Mucosa of rectum (tissue), 2 donors: ENCODE results near the gene MMEL1.

ENCODE experiments used
- H3K27ac ChIP-seq, 2 donors: one replicate each; pipeline ENCODE4 v1.7.0; 2013; ENCODE audit warnings: inconsistent platforms in 2 of 2, low read depth in 2 of 2, low read length in 2 of 2
- H3K27me3 ChIP-seq, 2 donors: one replicate each; pipeline ENCODE4 v1.7.0; 2013; ENCODE audit warnings: low read length in 2 of 2; ENCODE audit not compliant: control insufficient read depth in 2 of 2, insufficient read depth in 2 of 2
- H3K36me3 ChIP-seq, 2 donors: one replicate each; pipeline ENCODE4 v1.7.0; 2013; ENCODE audit warnings: low read length in 2 of 2; ENCODE audit not compliant: control insufficient read depth in 2 of 2, insufficient read depth in 2 of 2
- H3K4me1 ChIP-seq, 2 donors: one replicate each; pipeline ENCODE4 v1.7.0; 2013; ENCODE audit warnings: low read length in 2 of 2, mild to moderate bottlenecking in 1 of 2; ENCODE audit not compliant: control insufficient read depth in 2 of 2, insufficient read depth in 2 of 2
- H3K4me3 ChIP-seq, 2 donors: one replicate each; pipeline ENCODE4 v1.7.0; 2013; ENCODE audit warnings: low read length in 2 of 2
- H3K9ac ChIP-seq, 2 donors: one replicate each; pipeline ENCODE4 v1.7.0; 2013; ENCODE audit warnings: low read length in 2 of 2, low read depth in 1 of 2, mild to moderate bottlenecking in 1 of 2
- H3K9me3 ChIP-seq, 2 donors: one replicate each; pipeline ENCODE4 v1.7.0; 2013; ENCODE audit warnings: low read length in 2 of 2; ENCODE audit not compliant: control insufficient read depth in 2 of 2
- donor health status: healthy.
- donor health status: Normal muscosa, but diverticular disease.

MMEL1 gene

GRCh38 chr1:2636733-2637132, 3.9 kb upstream of the MMEL1 start:
- peaks cover 0 to 6% of the 10 kb centered on the region in 2 donors for H3K27me3 ChIP-seq
- peaks cover 0 to 6% of the 10 kb centered on the region in 2 donors for H3K4me1 ChIP-seq
- peaks cover 3 to 6% of the 10 kb centered on the region in 2 donors for H3K9me3 ChIP-seq
- no peak overlapping the region for H3K9ac ChIP-seq
- H3K4me3 ChIP-seq: no peak overlapping the region
- no peak overlapping the region for H3K27ac ChIP-seq
- H3K36me3 ChIP-seq: no peaks in the 10 kb centered on the region

- H3K27me3 ChIP-seq: peaks cover 0 to 6% of the 10 kb centered on the region in 2 donors
- H3K9ac ChIP-seq: no peak overlapping the region
- no peak overlapping the region for H3K4me3 ChIP-seq
- no peaks in the 10 kb centered on the region for H3K36me3 ChIP-seq
- H3K4me1 ChIP-seq: peaks cover 10 to 15% of the 10 kb centered on the region in 2 donors
- H3K27ac ChIP-seq: no peak overlapping the region
- peaks cover 3 to 6% of the 10 kb centered on the region in 2 donors for H3K9me3 ChIP-seq
Measured at GRCh38 chr1:2635361-2636010, 2.7 kb upstream of the MMEL1 start.

GRCh38 chr1:2633936-2634491, 1.2 kb upstream of the MMEL1 start:
- H3K4me1 ChIP-seq: peaks cover 10 to 15% of the 10 kb centered on the region in 2 donors
- H3K9me3 ChIP-seq: peaks cover 3 to 6% of the 10 kb centered on the region in 2 donors
- no peak overlapping the region for H3K9ac ChIP-seq
- H3K27me3 ChIP-seq: peaks cover 7 to 11% of the 10 kb centered on the region in 2 donors
- no peak overlapping the region for H3K4me3 ChIP-seq
- no peak overlapping the region for H3K27ac ChIP-seq
- no peaks in the 10 kb centered on the region for H3K36me3 ChIP-seq

DNA sequence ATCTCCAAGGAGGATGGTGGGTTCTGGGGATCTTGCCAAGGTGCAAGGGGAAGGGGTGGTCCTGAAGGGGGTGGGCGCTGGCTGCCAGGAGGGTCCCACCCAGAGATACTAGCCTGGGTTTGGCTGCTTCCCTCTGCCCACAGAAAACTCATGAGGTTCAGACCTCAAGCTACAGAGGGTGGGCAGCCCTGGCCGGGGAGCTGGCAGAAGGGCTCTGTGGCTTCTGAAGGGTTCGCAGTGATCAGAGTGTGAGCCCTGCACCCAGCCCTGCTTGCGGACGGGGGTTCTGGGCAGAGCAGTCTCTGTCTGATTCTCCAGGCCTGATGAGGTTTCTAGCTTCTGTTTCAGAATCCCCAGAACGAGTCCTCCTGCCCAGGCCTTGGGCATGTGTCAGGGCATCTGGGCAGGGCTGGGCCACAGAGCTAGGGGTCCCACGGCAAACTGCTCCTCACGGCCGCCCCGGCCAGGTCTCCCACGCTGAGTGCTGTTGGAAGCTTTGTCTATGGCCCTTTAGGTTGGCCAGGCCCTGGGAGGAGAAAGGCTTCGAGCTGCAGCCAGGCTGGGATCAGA, 635 bp upstream of the MMEL1 start:
- peaks cover 7 to 10% of the 10 kb centered on the region in 2 donors for H3K27me3 ChIP-seq
- no peak overlapping the region for H3K27ac ChIP-seq
- H3K4me3 ChIP-seq: no peak overlapping the region
- H3K9ac ChIP-seq: no peak overlapping the region
- H3K4me1 ChIP-seq: peaks cover 10 to 15% of the 10 kb centered on the region in 2 donors
- no peaks in the 10 kb centered on the region for H3K36me3 ChIP-seq
- peaks cover 3 to 6% of the 10 kb centered on the region in 2 donors for H3K9me3 ChIP-seq

DNA sequence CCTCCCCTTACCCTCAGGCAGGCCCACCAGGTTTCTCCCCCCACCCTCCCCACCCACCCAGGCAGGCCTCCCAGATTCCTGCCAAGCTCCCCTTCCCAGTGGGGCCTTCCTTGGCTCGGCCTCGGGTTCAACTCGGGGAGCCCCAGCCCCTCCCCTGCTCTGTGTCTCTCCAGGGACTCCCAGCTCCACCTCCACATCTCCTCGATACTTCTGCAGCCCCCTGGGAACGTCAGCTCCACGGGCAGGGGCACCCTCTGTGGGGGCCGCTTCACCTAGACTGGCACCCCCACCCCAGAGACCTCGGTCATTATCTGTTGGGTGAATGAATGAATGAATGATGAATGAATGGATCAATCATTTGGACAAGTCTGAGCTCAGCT, 775 bp downstream of the MMEL1 start:
- Histone ChIP-seq H3K4me1 (peaks cover 10 to 15% of the 10 kb centered on the region in 2 donors), H3K9me3 (peaks cover 3 to 6% of the 10 kb centered on the region in 2 donors), H3K27ac (no peak overlapping the region), H3K4me3 (no peak overlapping the region), H3K36me3 (no peaks in the 10 kb centered on the region), H3K27me3 (peaks cover 18 to 22% of the 10 kb centered on the region in 2 donors), H3K9ac (no peak overlapping the region)

DNA sequence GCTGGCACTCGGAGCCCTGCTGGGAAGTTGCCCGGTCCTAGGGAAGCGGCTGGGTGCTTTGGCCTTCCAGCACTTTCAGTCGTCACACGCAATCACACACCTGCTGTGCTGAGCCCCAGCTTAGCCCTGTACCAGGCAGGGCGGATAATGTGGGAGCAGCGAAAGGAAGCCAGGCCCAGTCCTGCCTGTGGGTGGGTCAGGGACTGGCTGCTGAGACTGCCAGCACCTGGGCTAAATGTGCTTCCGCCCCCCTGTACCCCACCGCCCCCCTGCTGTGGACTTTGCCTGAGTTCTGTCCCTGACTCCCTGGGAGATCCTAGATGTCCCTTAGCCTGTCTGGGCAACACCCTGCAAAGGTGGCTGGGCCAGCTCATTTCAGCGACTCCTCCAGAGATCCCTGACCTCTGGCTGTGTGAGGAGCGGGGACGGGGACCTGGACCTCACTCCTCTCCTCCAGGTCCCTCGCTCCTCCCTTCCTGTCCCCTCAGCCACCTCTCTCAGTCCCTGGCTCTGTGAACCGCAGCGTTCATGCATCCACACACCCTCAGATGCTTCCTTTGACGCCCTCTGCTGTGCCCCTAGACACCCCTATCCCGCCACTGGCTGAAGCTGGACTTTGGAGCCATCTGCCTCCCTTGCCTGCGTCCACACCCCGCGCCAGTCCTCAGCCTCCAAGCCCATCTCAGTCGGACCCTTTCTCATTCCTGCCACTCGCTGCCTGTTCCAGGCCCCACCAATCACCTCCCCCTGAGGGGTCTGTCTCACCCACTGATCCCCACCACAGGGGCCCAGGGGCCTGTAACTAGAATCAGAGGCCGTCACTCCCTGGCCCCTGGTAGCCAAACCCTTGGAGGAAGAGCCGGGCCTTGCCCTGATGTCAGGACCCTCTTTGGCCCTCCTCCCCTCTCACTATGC, 1.4 kb downstream of the MMEL1 start:
- Histone ChIP-seq H3K9ac (no peak overlapping the region), H3K27me3 (peaks cover 17 to 22% of the 10 kb centered on the region in 2 donors)

GRCh38 chr1:2630498-2631135, 2.2 kb downstream of the MMEL1 start:
- no peak overlapping the region for H3K27ac ChIP-seq
- H3K27me3 ChIP-seq: peaks cover 21 to 22% of the 10 kb centered on the region in 2 donors
- H3K4me3 ChIP-seq: no peak overlapping the region
- peaks cover 10 to 15% of the 10 kb centered on the region in 2 donors for H3K4me1 ChIP-seq
- H3K36me3 ChIP-seq: no peaks in the 10 kb centered on the region
- no peak overlapping the region for H3K9ac ChIP-seq
- H3K9me3 ChIP-seq: peaks cover 0 to 2% of the 10 kb centered on the region in 2 donors

More for the DNA sequence above, 1.4 kb downstream of the MMEL1 start:
- Histone ChIP-seq H3K36me3 (no peaks in the 10 kb centered on the region), H3K4me3 (no peak overlapping the region), H3K4me1 (peaks cover 10 to 15% of the 10 kb centered on the region in 2 donors), H3K27ac (peak overlapping the region in 1 of 2 donors; percentile 13), H3K9me3 (peaks cover 0 to 4% of the 10 kb centered on the region in 2 donors)

DNA sequence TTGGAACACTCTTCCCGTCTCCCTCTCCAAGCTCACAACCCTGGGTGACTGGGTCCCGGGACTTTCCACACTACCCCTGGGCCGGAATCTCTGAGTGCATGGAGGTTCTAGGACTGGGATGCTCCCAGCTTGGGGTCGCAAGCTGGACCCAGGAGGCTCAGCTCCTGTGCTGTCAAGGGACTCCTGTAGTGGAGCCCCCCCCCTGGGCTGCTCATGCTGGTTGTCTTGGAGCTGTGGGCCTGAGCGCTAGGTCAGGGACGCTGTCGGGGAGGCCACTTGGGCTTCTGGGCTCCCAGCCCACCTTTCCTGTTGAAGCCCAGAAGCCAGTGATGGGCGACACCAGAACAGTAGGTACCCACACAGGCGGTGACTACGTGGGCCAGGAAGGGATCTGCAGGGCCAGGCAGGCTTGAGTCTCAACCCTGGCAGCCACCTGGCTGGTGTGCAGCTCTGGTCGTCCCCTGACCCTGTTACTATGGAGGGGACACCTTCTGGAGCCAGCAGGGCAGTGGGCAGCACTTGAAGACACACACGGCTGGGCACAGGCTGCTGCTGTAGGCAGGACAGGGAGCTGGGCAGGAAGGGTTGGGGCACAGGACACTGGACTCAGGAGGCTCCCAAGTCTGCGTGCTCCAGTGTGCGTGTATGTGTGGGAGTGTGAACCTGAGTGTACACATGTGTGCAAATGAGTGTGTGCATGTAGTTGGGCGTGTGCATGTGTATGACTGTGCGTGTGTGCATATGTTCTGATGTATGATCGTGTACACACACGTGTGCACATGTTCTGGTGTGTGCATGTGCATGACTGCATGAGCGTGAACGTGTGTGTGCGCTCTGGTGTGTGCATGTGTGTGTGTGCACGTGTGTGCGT, 3.0 kb downstream of the MMEL1 start:
- H3K27me3 ChIP-seq: peaks cover 21 to 22% of the 10 kb centered on the region in 2 donors
- H3K4me1 ChIP-seq: peaks cover 10 to 15% of the 10 kb centered on the region in 2 donors
- no peaks in the 10 kb centered on the region for H3K36me3 ChIP-seq
- H3K9ac ChIP-seq: no peak overlapping the region
- peaks cover 0 to 2% of the 10 kb centered on the region in 2 donors for H3K9me3 ChIP-seq
- no peak overlapping the region for H3K4me3 ChIP-seq
- no peak overlapping the region for H3K27ac ChIP-seq
